ENCODE results near the gene PI4K2A. TPM values are rescaled to one million over a fixed set of nuclear protein-coding genes. Genes with fewer than 3 reads are reported as not detected.

PI4K2A gene
- total and polyA plus RNA-seq, 2 of the 13 experiments (the other 11 are each of a cell fraction or from before 2014, with no cell fraction given): 10.9 to 14.3 TPM

- TF ChIP-seq ZHX2 (IDR thresholded peaks at IDR 0.05; ENCODE audit: low read depth) (no peak), ZHX2 (CRISPR knock-in tag; IDR thresholded peaks at IDR 0.05; ENCODE audit: borderline replicate concordance) (no peak), GTF3A (CRISPR knock-in tag; conservative IDR thresholded peaks at IDR 0.05) (no peak), FUBP1 (CRISPR knock-in tag; IDR thresholded peaks at IDR 0.05; ENCODE audit: borderline replicate concordance) (no peak), ARHGAP35 (CRISPR knock-in tag; IDR thresholded peaks at IDR 0.05; ENCODE audit: borderline replicate concordance) (no peak), ZFP36L1 (CRISPR knock-in tag; IDR thresholded peaks at IDR 0.05) (no peak), KLF13 (CRISPR knock-in tag; IDR thresholded peaks at IDR 0.05) (no peak), TMF1 (CRISPR knock-in tag; IDR thresholded peaks at IDR 0.05; ENCODE audit: low read depth) (no peak), POLR2AphosphoS5 (IDR thresholded peaks at IDR 0.05; ENCODE audit: low read depth, low read length) (peak; percentile 35; the same call in 1 of the 2 replicates), ZNF10 (CRISPR knock-in tag; IDR thresholded peaks at IDR 0.05; ENCODE audit: borderline replicate concordance, low read depth) (no peak), ZSCAN29 (CRISPR knock-in tag; conservative IDR thresholded peaks at IDR 0.05) (no peak), ZNF576 (CRISPR knock-in tag; IDR thresholded peaks at IDR 0.05) (no peak), ZNF839 (CRISPR knock-in tag; IDR thresholded peaks at IDR 0.05; ENCODE audit: borderline replicate concordance) (no peak), MAFF (IDR thresholded peaks at IDR 0.05; ENCODE audit: low read depth, low read length) (peak; percentile 89)
- TF ChIP-seq, protein P1, sequence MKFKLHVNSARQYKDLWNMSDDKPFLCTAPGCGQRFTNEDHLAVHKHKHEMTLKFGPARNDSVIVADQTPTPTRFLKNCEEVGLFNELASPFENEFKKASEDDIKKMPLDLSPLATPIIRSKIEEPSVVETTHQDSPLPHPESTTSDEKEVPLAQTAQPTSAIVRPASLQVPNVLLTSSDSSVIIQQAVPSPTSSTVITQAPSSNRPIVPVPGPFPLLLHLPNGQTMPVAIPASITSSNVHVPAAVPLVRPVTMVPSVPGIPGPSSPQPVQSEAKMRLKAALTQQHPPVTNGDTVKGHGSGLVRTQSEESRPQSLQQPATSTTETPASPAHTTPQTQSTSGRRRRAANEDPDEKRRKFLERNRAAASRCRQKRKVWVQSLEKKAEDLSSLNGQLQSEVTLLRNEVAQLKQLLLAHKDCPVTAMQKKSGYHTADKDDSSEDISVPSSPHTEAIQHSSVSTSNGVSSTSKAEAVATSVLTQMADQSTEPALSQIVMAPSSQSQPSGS (CRISPR knock-in tag; IDR thresholded peaks at IDR 0.05): 0 out of 2 replicates have a peak, but pooled peaks have one; percentile 12
- TF ChIP-seq, protein P2, sequence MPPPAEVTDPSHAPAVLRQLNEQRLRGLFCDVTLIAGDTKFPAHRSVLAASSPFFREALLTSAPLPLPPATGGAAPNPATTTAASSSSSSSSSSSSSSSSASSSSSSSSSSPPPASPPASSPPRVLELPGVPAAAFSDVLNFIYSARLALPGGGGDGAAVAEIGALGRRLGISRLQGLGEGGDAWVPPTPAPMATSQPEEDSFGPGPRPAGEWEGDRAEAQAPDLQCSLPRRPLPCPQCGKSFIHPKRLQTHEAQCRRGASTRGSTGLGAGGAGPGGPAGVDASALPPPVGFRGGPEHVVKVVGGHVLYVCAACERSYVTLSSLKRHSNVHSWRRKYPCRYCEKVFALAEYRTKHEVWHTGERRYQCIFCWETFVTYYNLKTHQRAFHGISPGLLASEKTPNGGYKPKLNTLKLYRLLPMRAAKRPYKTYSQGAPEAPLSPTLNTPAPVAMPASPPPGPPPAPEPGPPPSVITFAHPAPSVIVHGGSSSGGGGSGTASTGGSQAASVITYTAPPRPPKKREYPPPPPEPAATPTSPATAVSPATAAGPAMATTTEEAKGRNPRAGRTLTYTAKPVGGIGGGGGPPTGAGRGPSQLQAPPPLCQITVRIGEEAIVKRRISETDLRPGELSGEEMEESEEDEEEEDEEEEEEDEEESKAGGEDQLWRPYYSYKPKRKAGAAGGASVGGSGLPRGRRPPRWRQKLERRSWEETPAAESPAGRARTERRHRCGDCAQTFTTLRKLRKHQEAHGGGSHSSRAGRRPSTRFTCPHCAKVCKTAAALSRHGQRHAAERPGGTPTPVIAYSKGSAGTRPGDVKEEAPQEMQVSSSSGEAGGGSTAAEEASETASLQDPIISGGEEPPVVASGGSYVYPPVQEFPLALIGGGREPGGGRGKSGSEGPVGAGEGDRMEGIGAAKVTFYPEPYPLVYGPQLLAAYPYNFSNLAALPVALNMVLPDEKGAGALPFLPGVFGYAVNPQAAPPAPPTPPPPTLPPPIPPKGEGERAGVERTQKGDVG (CRISPR knock-in tag; IDR thresholded peaks at IDR 0.05; ENCODE audit: borderline replicate concordance): no peak
Measured at GRCh38 chr10:97640174-97640867, at the start of gene PI4K2A (continued).
